Measurements from ENCODE around the gene CYTH2. TPM values are rescaled to one million over a fixed set of nuclear protein-coding genes. Genes with fewer than 3 reads are reported as not detected.
"Not testable (repeated sequence)": the region's sequence is repeated elsewhere in the genome, so short reads cannot be mapped to it uniquely, and the experiment has no call there.

The CYTH2 gene
- total RNA-seq, 1 donor from 2014 or later, result 248 TPM

DNA sequence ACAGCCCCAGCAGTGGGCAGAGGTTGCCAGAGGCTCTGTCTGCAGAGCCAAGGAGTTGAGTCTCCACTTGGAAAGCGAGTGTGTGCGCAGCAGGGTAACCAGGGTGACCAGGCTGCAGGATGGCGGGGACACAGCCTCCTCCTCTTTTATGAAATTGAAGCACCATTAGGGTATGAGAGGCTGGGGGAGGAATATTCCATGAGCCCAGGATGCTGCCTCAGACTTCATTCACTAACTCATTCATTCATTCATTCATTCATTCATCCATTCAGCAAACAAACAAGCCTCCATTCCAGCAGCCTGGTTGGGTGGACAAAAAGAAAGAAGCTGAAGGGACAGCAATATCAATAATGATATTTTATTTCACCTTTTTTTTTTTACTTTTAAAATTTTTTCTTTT lies 49.0 kb downstream of the CYTH2 start:
- Mint-ChIP-seq H3K9me3 (ENCODE audit: low read depth) (no peaks in the 10 kb centered on the region), H3K27me3 (no peaks in the 10 kb centered on the region), H3K36me3 (ENCODE audit: insufficient read depth) (no peaks in the 10 kb centered on the region), H3K4me1 (ENCODE audit: low read depth) (peaks cover 3% of the 10 kb centered on the region), H3K4me3 (ENCODE audit: low read depth) (no peak overlapping the region), H3K27ac (no peak overlapping the region)
- no peak for DNase-seq (ENCODE audit: low spot score, unreplicated experiment)
- TF ChIP-seq, protein P1, sequence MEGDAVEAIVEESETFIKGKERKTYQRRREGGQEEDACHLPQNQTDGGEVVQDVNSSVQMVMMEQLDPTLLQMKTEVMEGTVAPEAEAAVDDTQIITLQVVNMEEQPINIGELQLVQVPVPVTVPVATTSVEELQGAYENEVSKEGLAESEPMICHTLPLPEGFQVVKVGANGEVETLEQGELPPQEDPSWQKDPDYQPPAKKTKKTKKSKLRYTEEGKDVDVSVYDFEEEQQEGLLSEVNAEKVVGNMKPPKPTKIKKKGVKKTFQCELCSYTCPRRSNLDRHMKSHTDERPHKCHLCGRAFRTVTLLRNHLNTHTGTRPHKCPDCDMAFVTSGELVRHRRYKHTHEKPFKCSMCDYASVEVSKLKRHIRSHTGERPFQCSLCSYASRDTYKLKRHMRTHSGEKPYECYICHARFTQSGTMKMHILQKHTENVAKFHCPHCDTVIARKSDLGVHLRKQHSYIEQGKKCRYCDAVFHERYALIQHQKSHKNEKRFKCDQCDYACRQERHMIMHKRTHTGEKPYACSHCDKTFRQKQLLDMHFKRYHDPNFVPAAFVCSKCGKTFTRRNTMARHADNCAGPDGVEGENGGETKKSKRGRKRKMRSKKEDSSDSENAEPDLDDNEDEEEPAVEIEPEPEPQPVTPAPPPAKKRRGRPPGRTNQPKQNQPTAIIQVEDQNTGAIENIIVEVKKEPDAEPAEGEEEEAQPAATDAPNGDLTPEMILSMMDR (IDR thresholded peaks at IDR 0.05; ENCODE audit: unreplicated experiment), result no peak

DNA sequence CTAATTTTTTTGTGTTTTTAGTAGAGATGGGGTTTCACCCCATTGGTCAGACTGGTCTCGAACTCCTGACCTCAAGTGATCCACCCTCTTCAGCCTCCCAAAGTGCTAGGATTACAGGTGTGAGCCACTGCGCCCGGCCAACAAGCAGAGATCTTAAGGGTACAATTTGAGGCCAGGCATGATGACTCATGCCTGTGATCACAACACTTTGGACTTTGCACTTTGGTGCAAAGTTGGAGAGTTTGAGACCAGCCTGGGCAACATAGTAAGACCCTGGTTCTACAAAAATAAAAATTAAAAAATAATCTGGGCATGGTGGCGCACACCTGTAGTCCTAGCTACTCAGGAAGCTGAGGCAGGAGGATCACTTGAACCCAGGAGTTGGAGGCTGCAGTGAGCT lies 50.3 kb downstream of the CYTH2 start:
- H3K9me3 Mint-ChIP-seq (ENCODE audit: low read depth); H3K4me3 Mint-ChIP-seq (ENCODE audit: low read depth); H3K27ac Mint-ChIP-seq; H3K4me1 Mint-ChIP-seq (ENCODE audit: low read depth); H3K36me3 Mint-ChIP-seq (ENCODE audit: insufficient read depth); DNase-seq (ENCODE audit: low spot score, unreplicated experiment); H3K27me3 Mint-ChIP-seq: not testable (repeated sequence)

DNA sequence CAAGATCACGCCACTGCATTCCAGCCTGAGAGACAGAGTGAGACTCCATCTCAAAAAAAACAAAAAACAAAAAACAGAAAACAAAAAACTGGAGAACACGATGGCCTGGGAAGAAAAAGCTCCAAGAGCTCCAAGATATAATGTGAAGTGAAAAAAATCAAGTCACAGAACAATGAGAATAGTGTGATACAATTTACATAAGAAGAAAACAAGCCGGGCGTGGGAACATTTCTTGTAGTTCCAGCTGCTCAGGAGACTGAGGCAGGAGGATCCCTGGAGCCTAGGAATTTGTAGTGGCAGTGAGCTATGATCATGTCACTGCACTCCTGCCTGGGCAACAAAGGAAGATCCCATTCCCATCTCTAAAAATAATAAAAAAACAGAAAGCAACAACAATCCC lies 51.0 kb downstream of the CYTH2 start:
- H3K9me3 Mint-ChIP-seq (ENCODE audit: low read depth), result peaks cover 5% of the 10 kb centered on the region
- H3K36me3 Mint-ChIP-seq (ENCODE audit: insufficient read depth), result peaks cover 1% of the 10 kb centered on the region
- peaks cover 2% of the 10 kb centered on the region for H3K4me1 Mint-ChIP-seq (ENCODE audit: low read depth)
- TF ChIP-seq, protein P1 (IDR thresholded peaks at IDR 0.05; ENCODE audit: unreplicated experiment), result no peak
- no peak for DNase-seq (ENCODE audit: low spot score, unreplicated experiment)
- no peak overlapping the region for H3K4me3 Mint-ChIP-seq (ENCODE audit: low read depth)
- no peaks in the 10 kb centered on the region for H3K27me3 Mint-ChIP-seq
- H3K27ac Mint-ChIP-seq, result no peak overlapping the region

DNA sequence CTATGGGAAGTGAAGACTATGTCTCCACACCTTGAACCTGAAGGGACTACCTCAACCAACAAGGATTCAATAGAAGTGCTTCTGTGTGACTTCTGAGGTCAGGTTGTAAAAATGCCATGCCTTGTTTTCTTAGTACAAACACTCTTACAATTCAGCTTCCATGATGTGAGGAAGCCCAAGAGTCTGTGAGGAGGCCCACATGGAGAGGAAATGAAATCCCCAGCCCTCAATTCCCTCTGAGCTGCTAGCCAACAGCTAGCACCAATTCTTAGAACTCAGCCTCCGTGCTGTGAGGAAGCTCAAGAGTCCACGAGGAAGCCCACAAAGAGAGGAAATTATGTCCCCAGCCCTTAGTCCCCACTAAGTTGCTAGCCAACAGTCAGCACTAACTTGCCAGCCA lies 55.1 kb downstream of the CYTH2 start:
- H3K27me3 Mint-ChIP-seq, result no peaks in the 10 kb centered on the region
- TF ChIP-seq, protein P1 (IDR thresholded peaks at IDR 0.05; ENCODE audit: unreplicated experiment), result no peak
- H3K4me3 Mint-ChIP-seq (ENCODE audit: low read depth), result no peak overlapping the region
- DNase-seq (ENCODE audit: low spot score, unreplicated experiment), result no peak
- no peaks in the 10 kb centered on the region for H3K4me1 Mint-ChIP-seq (ENCODE audit: low read depth)
- no peak overlapping the region for H3K27ac Mint-ChIP-seq
- peaks cover 1% of the 10 kb centered on the region for H3K36me3 Mint-ChIP-seq (ENCODE audit: insufficient read depth)
- peaks cover 14% of the 10 kb centered on the region for H3K9me3 Mint-ChIP-seq (ENCODE audit: low read depth)

DNA sequence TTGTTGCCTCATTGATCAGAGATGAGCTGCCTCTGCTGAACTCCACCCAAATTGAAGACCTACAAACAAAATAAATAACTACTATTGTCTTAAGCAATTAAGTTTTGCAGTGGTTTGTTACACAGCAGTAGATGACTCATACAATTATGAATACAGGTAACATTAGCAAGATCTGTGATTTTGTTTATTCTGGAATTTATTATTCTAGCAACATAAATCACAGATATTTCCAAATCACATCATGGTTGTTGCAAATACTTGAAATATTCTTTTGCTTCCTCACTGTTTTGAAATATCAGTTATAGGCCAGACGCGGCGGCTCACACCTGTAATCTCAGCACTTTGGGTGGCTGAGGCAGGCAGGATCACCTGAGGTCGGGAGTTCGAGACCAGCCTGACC lies 55.6 kb downstream of the CYTH2 start:
- no peaks in the 10 kb centered on the region for H3K4me1 Mint-ChIP-seq (ENCODE audit: low read depth)
- H3K36me3 Mint-ChIP-seq (ENCODE audit: insufficient read depth), result peaks cover 1% of the 10 kb centered on the region
- TF ChIP-seq, protein P1 (IDR thresholded peaks at IDR 0.05; ENCODE audit: unreplicated experiment), result no peak
- peaks cover 14% of the 10 kb centered on the region for H3K9me3 Mint-ChIP-seq (ENCODE audit: low read depth)
- DNase-seq (ENCODE audit: low spot score, unreplicated experiment), result no peak
- no peak overlapping the region for H3K27ac Mint-ChIP-seq
- H3K4me3 Mint-ChIP-seq (ENCODE audit: low read depth), result no peak overlapping the region
- no peaks in the 10 kb centered on the region for H3K27me3 Mint-ChIP-seq

DNA sequence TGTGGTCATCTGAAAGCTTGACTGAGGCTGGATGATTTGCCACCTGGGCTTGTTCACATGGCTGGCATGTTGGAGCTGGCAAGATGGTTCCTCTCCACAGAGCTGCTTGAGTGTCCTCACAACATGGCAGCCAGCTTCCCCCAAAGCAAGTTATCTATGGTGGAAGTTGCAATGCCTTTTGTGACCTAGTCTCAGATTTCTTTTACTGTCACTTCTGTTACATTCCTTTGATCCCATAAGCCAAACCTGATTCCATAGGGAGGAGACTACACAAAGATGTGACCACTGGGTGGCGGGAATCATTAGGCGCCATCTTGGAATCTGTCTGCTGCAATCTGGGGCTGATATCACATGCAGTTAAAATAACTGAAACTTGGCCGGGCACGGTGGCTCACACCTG lies 60.0 kb downstream of the CYTH2 start:
- no peak overlapping the region for H3K4me3 Mint-ChIP-seq (ENCODE audit: low read depth)
- H3K27me3 Mint-ChIP-seq, result peaks cover 7% of the 10 kb centered on the region
- TF ChIP-seq, protein P1 (IDR thresholded peaks at IDR 0.05; ENCODE audit: unreplicated experiment), result no peak
- peaks cover 11% of the 10 kb centered on the region for H3K9me3 Mint-ChIP-seq (ENCODE audit: low read depth)
- H3K4me1 Mint-ChIP-seq (ENCODE audit: low read depth), result peaks cover 4% of the 10 kb centered on the region
- H3K36me3 Mint-ChIP-seq (ENCODE audit: insufficient read depth), result peaks cover 1% of the 10 kb centered on the region
- no peak overlapping the region for H3K27ac Mint-ChIP-seq
- DNase-seq (ENCODE audit: low spot score, unreplicated experiment), result no peak
